Right kidney (tissue), 1 donor: Measurements from ENCODE around the gene TMEM59L.
"Not testable (repeated sequence)": the region's sequence is repeated elsewhere in the genome, so short reads cannot be mapped to it uniquely, and the experiment has no call there.

Experiments
- DNase-seq: peaks from one replicate; pipeline ENCODE4 v3.0.0-alpha.2; 2016

The TMEM59L gene

DNA sequence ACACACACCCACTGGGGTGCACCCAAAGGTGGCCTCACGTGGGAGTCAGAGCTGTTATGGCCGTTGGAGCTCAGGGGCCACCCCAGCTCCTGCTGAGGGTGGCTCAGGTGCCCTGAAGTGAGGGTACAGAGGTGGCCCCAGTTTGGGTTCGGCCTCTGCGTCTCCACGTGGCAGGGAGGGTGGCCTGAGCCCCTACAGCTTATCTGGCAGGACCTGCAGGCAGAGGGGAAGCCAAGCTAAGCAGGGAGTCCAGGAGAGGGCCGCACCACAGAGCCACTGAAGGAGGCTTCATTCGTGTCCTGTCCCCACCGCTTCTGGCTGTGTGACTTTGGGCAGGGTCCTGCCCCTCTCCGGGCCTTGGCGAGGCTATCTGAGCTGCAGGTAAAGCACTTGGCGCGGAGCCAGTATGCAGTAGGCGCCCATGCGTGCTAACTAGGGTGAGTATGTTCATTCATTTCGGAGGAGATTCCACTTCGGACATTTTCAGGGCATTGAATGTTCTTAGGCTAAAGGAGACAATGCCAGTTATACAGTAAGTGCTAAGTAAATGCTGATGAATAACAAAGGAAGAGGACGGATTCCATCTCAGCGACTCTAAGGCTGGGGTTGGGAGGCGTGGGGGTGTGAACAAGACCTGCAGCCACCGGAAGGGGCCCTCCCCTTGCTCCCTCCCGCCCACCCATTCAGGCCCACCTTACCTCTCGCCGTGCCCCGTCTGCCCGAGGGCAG, 19.1 kb upstream of the TMEM59L start:
- DNase-seq, result no peak

DNA sequence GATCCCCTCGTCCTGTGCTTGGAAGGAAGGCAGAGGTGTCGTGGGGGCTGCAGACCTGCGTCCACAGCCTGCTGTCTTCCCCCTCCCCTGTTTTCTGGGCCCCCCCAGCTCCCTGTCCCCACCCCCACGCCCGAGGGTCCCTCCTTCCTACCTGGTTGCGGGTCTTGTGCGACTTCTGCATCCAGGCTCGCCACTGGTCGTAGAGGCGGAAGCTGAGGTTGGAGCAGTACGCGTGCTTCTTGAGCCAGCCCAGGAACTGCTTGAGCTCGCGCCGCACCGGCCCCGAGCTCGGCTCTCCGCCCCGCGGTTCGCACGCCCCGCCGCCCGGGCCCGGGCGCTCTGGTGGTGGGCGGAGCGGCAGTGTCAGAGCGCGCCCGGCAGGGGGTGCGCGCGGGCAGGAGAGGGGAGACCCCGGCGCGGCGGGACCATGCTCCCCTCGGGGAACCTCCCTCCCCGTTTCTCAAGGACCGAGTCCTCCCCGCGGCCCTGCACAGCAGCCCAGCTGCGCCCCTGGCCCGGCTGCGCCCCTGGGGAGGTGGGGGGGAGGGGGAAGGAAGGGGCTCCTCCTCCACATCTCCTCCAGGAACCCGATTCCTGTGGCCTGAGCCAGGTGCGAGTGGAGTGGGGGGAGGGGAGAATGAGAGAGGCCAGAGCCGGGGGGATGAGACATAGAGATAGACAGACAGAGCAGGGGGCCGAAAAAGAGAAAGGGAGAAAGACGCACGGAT, 18.4 kb upstream of the TMEM59L start:
- DNase-seq, result peak; percentile 86

DNA sequence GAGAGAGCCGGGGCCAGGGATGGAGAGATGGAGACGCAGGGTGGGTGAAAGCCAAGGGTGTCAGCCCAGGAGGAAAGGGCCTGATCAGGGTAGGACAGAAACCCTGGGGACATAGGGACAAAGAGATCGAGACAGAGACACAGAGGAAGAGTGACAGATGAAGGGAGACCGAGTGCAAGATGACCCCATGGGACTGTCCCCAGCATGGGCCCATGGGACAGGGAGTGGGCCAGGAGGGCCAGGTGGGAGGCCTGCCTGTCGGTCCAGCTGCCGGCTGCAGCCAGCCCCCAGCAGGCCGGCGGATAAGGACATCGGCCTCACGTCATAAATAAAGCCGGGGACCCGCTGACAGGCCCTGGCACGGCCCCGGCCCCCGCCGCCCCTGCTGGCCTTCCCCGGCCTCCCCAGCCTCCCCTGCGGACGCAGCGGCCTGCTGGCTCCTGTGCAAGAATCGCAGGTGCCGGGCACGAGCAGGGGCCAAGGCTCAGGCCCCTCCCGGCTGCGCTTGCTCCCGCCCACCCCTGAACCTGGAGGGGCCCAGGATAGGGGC, 17.8 kb upstream of the TMEM59L start:
- peak; percentile 64 for DNase-seq

DNA sequence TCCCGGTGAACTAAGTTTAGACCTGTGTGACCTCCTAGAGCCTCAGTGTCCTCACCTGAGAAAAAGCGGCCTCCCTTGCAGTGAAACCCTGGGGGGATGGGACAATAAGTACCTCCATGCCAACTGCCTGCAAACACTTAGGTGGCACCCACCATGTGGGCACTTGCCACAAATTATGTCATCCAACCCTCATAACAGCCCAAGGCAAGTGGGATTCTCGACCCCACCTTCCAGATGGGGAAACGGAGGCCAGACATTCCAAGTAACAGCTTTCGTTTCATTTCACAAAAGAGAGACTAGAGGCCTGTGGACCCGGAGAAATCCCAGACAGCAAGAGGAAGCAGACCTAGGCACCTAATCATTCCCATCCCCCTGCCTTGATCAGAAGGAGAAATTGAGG, 17.2 kb upstream of the TMEM59L start:
- no peak for DNase-seq

DNA sequence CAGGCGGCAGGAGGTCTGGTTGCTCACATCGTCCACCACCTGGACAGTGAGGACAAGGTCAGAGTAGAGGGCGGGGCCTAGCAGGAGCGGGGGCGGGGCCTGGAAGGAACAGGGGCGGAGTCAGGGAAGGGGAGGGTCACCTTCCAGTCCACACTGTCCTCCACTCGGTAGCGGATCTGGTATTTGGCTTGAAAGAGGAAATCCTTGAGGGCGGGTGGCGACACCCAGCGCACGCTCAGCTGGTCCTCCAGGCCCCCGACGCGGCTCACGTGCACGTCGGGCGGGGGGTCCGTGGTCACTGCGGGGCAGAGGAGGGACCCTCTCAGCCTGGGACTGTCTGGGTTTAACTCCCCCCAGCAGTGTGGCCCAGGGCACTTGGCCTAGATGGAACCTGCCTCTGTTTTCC, 15.9 kb upstream of the TMEM59L start:
- no peak for DNase-seq

DNA sequence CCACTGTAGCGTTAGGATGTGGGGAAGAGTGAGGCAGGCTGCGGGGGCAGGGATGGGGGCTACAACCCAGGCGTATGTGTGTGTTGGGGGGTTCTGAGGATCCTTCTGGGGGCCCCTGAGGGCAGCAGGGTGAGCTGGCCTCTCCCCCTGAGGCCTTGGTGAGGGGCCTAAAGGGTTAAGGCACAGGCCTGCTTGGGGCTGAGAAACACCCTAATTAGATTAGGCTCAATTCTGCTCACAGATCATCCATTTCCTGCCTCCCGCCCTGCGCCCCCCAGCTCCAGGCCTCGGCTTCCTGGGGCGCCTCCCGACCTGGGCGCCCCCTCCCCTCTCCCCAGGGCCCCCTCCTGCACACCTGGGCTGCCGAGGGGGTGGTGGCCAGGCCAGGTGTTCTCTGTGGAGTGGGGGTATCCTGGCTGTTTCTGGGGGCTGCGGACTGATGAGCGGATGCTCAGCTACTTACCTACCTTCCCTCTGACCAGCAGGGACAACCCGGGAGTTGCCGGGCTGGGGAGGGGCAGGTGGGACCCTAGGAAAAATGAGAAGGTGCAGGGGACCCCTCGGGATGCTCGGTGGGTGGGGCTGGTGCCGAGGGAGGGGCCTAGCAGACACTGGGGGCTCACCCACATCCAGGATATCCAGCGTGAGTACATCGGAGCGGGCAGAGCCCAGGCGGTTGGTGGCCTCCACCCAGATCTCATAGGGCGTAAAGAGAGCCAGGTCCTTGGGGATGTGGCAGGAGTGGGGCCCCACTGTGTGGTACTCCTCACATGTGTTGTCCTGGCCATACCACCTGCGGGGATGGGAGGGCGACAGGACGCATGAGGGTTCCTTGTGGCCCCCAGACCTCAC, 14.6 kb upstream of the TMEM59L start:
- DNase-seq, result no peak

DNA sequence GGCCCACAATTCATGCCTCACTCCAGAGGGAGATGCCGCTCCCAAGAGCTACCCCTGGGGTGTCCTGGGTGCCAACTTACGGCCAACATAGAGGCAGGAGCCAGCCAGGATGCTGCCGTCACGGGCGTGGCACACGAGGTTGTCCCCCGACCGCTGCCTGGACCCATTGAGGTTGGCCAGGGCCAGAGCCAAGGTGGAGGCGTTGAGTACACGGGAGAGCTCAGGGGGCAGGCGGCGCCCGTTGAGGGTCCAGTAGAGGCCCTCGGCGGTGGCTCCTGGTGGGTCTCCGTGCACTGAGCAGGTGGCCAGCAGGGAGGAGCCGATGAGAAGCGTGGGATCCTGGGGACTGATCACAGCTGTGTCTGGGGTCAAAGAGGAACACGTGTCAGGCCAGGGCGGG, 13.2 kb upstream of the TMEM59L start:
- no peak for DNase-seq

DNA sequence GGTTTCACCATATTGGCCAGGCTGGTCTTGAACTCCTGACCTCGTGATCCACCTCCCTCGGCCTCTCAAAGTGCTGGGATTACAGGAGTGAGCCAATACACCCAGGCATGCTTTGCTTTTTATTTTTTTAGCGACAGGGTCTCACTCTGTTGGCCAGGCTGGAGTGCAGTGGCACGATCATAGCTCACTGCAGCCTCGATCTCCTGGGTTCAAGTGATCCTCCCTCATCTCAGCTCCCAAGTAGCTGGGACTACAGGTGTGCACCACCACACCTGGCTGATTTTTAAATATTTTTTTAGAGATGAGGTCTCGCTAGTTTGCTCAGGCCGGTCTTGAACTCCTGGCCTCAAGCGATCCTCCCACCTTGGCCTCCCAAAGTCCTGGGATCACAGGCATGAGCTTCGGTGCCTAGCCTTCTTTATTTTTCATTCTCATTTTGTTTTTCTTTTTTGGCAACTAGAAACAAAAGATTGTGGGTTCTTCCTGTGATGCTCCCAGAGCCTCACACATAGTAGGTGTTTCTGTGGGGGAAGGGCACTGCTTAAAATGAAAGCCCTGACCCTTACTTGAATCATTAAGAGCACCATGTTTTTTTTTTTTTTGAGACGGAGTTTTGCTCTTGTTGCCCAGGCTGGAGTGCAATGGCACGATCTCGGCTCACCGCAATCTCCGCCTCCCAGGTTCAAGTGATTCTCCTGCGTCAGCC, 11.8 kb upstream of the TMEM59L start:
- not testable (repeated sequence) for DNase-seq

DNA sequence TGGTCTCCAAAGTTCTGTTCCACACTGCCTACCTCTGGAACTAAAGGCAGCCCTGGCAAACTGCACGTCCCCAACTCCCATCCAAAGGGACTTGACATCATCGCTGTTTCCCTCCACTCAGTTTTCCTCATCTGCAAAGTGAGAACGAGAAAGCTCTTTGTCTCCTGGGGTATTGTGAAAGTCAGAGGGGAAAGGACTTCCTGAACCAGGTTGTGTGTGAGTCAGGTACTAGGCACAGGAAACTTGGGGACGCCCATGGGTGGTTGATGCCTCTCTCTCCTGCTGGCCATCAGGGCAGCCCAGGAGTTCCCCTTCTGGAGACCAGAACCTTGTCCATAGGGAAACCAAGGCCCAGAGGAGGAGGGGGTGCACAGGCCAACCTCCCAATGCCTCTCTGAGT, 10.8 kb upstream of the TMEM59L start:
- no peak for DNase-seq

DNA sequence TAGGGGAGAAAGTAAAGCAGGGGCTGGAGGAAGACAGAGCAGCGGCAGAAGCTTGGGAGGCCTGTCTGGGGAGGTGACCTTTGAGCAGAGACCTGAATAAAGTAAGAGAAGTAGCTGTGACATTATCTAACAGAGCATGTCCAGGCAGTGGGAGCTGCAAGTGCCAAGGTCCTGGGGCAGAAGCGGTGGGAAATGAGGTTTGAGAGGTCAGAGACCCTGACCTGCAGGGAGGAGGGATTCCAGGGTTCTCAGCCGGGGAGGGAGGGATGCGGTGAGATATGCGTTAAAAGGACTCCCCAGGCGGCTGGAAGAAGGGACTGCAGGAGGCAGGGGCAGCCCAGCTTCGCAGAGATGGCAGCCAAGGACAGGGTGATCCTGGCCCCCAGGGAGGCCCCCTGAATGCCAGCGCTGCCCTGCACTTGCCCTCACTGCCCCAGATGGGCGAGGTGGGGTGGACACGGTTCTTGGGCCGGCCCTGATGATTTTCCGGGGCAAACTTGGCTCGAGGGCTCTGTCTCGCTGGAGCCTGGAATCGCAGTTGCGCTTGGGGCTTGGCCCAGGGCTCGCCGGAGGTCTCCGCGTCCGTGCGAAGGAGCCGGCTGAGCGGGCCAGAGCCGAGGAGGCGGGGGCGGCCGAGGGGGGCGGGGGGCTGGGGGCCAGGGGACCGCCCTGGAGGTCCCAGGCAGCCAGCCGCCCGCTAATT, 9.3 kb upstream of the TMEM59L start:
- no peak for DNase-seq

DNA sequence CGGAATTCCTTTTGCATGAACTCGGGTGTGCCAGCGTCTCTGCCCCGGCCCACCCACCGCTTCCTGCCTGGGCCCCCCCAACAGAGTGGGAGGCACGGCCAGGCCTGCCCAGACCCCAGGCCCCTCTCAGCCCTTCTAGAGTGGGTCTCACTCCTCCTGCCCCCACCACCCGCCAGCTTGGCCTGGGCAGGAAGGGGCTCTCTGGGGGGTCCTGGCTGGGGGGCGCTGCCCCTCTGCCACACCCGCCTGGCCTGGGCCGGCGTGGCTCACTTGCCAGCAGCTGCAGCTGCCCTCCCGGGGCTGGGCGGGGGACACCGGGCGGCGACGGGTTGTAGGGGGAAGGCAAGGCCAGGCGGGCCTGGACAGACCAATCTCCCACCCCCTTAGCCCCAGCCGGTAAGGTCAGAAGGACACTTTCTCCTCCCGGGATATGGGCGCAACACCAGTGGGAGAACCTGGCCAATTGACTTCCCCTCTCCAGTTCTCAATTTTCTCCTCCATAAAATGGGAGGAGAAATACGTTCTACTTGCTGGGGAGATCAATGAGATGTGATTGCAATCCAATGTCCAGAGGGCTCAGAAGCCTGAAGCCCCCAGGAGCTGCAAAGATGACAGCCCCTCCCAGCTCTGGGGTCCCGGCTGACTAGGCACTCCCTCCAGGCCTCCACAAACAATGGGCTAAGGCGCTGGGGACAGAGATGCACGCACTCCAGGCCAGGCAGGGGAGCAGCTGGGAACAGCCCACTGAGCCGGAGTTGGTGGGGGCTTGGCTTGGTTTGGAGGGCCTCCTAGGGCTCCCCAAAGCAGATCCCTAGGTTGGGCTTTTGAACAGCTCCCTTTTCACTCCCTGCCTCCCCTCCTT, 8.5 kb upstream of the TMEM59L start:
- no peak for DNase-seq

DNA sequence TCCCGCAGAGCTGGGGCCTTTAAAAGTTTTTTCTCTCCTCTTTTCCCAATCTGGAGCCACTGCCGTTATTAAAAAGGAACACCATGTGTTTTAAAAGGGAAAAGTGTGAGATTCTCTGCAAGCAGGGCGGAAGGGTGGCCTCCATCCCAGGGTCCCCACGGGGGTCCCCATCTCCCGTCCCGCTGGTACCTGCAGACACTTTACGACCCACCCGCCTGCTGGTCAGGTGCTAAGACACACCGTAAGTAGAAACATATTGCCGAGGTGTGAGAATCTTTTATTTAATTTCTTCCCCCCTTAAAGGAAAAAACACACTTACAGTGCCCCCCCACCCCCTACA, 7.9 kb upstream of the TMEM59L start:
- no peak for DNase-seq

DNA sequence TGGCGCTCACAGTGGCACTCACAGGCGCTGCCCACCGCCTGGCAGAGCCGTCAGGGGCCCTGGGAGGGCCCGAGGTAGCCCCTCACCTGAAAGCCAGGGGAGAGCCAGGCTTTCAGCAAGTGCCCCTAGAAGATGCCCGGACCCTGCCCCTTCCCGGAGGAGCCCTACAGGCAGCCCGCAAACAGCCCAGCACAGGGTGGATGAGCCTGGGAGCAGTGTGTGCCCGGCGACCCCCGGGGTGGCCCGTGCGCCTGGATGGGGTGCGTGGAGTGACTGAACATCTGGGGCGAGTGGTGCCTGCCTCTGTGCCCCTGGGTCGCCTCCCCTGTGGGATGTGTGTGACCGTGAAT, 7.5 kb upstream of the TMEM59L start:
- DNase-seq, result no peak

DNA sequence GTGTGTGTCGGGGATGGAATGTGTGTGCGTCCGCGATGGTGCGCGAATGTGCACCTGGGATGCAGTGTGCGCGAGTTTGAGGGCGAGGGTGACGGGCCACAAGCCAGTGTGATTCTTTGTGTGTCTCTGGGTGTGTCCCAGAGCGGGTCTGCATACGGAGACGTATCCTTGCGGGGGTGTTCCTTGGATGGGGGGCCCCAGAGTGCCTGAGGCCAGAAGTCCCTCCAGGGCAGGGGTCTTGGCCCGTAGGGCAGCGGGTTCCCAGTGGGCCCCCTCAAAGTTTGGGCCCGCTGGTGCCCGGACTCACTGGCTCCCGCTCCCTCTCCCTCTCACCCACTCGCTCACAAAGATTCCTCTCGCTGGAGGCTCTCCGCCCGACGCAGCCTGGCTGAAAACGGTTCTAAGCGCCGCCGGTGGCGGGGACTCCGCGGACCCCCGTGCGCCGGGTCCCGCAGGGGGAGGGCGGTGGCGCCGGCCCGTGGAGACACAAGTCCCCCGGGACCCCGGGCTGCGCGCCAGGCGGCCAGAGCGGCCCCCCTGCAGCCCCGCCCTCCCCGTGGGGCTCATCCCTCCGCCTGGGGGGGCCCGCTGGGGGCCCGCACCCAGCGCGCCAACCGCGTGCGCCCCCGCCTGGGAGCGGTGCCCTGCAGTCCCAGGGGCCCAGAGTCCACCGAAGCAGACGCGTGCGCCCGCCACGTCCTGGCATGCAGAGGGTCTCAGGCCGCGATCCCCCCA, 7.0 kb upstream of the TMEM59L start:
- DNase-seq, result no peak

DNA sequence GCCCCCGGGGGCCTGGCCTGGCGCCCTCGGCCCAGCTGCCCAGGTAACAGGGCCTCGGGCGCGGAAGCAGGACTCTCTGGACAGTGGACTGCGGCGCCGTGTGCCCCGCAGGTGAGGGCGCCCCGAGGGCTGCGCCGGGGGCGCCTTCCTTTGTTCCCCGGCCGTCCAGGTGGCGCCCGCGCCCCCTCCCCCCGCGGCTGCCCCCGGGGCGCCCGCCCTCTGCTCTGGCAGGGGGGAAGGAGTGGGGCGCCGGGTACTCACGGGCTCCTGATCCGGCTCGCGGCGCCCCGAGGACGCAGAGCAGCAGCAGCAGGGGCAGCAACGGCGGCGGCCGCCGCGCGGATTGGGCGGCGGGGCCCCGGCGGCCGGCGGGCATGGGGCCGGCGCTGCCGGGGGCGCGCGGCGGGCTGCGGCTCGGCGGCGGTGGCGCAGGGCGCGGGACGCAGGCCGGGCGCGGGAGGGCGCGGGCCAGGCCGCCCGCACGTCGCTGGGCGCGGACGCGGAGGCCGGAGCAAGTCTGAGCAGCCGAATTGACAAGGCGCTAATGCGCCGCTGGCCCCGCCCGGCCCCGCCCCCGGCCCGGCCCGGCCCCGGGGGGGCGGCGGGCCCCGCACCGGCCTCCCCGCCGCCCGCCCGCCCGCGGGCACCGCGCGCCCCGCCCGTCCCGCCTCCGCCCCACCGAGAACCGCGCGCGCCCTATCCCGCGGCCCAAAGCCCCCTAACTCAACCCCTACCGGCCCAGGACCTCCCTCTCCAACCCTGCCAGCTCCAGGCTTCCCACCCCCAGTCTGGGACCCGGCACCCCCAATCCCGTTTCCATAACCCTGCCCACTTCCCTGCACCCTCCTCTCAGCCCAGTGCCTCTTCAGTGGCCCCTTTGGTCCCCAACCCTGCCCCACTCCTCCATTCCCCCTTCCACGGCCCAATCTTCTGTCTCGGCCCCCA, 6.1 kb upstream of the TMEM59L start, which contains the start of gene CRLF1:
Gene CRLF1, minus strand, starts transcription at position 519 of the 945 bp plus-strand sequence. Its CDS starts 143 bp downstream, at position 376.
- DNase-seq, result no peak

DNA sequence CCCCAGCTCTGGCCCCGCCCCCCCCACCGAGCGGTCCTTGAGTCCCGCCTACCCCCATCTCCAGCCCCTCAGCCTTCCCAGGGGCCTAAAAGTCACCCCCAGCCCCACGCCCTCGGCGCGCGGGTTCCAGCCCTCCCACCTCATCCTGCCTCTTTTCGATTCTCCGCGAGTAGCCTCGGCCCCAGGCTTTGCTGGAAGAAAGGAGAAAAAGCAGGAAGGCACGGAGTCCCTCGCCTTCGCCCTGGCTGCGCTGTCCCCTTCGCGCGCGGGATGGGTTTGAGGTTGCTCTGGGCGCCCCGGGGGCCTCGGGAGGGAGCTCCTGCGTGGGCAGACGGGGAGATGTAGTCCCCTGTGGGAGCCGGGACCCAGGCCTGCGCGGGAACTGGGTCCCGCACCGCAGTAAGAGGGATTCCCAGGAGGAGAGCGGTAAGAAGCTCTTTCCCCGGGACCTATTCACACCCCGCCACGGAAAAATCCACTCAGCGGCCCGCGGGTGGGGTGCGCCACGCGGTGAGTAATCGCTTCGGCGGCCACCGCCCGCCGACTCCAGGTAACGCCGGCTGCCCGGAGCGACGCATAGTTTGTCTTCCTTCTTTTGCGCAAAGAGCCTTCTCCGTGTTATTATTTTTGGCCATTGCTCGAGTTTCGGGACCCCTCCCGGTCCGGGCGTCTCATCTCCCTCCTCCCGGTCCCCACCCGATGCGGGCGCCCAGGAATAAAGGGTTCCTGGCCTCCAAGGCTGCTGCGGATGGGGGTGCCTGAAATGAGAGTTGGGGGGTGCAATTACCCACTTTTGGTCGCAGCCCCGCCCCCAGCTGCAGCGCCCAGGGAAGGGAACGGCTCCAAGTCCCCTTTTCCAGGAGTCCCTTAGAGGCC, 5.2 kb upstream of the TMEM59L start:
- DNase-seq, result no peak

DNA sequence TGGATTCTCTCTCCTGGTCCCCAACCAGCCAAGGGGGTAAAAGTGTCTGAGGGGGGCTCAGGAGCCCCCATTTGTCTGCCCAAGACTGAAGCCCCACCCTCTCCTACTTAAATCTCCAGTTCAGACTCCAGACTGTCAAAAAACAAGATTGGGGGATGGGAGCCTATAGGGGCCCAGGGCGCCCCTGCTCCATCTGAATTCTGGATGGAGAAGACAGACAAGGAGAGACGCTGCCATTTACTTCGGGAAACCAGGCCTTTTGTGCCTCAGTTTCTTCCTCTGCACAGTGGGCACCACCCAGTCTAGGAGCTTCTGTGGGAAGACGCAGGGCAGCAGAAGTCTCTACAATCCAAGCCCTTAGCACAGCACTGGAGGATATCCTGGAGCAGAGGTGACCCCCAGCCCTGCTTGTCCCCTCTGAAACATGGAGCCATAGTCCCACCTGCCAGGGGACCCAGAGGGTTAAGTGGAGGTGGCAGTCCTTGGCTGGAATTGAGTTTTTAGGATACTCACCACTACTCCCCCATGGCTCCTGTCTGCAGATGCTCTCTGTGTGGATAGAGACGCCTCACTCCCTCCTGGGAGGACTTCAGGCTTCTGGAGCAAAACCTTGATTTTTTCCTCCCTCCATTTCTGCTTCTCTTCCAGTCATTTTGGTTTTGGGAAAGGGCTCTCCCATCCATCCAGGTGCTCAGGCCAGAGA, 4.4 kb upstream of the TMEM59L start:
- DNase-seq, result no peak
